Measurements from ENCODE around the gene ILF3.
A peak's percentile ranks its signal among the peaks of the same experiment; 100 is the strongest.

Gene ILF3

DNA sequence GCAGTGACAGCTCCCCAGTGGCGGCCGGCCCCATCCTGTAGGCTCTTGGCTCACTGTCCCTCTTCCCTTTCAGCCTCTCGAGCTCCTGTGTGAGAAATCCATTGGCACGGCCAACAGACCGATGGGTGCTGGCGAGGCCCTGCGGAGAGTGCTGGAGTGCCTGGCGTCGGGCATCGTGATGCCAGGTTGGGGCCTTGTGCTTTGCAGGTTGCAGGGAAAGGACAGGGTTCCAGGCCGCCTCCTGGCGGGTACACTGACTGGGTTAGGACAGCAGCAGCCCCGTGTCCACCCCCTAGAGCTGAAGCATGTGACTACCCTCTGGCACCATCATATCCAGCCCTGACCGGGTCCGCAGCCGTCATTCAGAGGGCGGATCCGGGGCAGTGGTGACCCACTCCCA is 25.6 kb downstream of the ILF3 start:
- no peak for DNase-seq

GRCh38 chr19:10680545-10681135 is 26.5 kb downstream of the ILF3 start:
- no peak for DNase-seq

GRCh38 chr19:10681658-10682057 is 27.5 kb downstream of the ILF3 start:
- no peak for DNase-seq

DNA sequence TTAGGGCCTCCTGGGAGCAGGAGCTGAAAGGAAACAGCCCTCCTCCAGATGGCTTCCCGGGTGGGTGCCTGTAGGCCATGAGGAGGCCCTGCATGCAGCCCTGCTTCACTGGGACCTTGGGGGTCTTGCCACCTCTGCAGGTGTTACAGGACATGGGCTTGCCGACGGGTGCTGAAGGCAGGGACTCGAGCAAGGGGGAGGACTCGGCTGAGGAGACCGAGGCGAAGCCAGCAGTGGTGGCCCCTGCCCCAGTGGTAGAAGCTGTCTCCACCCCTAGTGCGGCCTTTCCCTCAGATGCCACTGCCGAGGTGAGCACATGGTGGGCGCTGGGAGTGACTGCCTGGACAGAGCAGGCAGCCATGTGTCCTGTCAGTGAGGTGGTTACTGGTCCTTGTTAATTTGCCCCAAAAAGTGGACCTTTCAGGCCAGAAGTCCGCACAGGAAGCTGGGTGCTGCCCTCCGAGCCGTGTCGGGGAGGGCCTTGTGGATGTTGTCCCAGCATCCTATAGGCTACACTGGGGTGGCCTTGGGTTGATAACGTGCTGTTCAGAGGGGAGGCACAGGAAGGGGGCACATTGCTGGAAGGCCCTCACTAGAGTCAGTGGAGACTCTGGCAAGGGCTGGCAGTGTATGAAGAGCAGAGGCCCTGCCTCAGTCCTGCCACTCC is 28.4 kb downstream of the ILF3 start:
- no peak for DNase-seq

- no peak for DNase-seq
Observed at GRCh38 chr19:10683064-10683426, 28.9 kb downstream of the ILF3 start.

DNA sequence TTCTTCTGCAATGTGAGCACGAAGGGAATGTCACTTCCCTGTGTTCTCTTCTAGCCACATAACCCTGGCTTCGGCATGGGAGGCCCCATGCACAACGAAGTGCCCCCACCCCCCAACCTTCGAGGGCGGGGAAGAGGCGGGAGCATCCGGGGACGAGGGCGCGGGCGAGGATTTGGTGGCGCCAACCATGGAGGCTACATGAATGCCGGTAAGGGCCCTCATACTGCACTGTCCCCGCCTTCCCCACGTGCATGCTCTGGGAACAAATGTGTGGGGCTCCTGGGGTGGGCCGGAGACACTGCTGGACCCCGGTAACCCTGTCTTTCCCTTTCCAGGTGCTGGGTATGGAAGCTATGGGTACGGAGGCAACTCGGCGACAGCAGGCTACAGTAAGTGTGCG is 29.4 kb downstream of the ILF3 start:
- no peak for DNase-seq

- no peak for DNase-seq
Observed at GRCh38 chr19:10685210-10685609, 31.1 kb downstream of the ILF3 start.

DNA sequence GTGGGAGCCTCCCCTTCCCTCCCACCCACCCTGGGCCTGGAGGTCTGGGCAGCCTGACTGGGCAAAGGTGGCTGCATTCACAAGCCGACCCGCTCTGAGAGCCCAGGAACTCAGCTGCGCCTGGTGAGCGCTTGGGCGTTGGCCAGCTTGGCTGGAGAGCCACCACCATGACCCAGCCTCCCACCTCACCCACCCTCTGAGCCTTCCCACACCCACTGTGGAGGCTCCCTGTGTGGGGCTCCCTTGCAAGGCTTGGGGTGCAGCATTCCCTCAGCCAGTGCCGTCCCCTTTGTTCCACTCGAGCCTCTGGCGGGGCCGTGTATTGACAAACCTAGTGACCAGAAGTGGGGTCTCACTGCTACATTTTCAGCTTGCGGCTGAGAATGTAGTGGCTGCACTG is 32.0 kb downstream of the ILF3 start:
- DNase-seq: no peak

GRCh38 chr19:10686661-10687517 is 32.7 kb downstream of the ILF3 start:
- no peak for DNase-seq

GRCh38 chr19:10687518-10688288 is 33.6 kb downstream of the ILF3 start:
- no peak for DNase-seq

- DNase-seq: no peak
Observed at GRCh38 chr19:10688545-10689280, 34.6 kb downstream of the ILF3 start.

- peak; percentile 42 for DNase-seq
Observed at GRCh38 chr19:10690341-10690781, 36.2 kb downstream of the ILF3 start.

GRCh38 chr19:10691178-10691881 is 37.2 kb downstream of the ILF3 start:
- no peak for DNase-seq

- no peak for DNase-seq
Observed at GRCh38 chr19:10691883-10692282, 37.7 kb downstream of the ILF3 start.

- DNase-seq: no peak
Observed at GRCh38 chr19:10692673-10693264, 38.6 kb downstream of the ILF3 start.

- DNase-seq: no peak
Observed at GRCh38 chr19:10694706-10695307, 40.7 kb downstream of the ILF3 start.

DNA sequence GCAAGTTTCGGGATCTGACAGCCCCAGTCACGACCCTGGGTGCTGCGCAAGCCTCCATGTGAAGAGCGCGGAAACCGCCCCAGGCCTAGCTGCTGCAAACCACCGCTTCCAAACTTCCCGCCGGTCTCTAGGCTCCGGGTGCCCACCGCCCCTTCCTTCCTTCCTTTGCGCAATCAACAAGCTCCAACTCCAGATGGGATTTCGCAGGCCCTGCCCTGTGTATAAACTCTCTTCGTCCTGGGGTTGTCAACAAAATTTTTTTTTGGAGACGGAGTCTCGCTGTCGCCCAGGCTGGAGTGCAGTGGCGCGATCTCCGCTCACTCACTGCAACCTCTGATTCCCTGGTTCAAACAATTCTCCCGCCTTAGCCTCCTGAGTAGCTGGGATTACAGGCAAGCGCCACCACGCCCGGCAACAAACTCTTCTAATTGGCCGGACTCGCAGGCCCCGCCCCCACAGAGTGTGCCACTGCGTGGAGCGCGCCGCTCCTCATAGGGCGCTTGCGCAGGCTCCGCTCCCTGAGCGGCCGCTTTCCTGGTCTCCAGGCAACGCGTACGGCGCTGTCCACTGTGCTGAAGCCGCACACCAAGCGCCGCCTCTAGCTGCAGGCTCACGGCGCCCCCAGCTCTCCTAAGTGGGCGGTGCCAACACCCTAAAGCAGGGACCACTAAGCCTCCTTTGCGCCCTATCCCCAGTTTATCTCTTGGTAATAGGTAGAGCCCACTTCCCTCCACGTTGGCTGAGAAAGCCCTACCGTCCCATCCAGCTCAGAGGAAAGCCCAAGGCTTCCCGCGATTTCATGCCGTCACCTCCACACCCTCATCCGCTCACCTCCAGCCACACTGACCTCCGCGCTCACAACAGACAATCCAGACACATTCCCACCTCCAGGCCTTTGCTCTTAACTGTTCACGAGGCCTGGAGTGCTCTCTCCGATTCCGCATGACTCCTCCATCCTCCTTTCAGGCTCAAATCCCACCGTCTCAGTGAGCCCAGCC is 41.6 kb downstream of the ILF3 start:
- DNase-seq: peak; percentile 93

DNA sequence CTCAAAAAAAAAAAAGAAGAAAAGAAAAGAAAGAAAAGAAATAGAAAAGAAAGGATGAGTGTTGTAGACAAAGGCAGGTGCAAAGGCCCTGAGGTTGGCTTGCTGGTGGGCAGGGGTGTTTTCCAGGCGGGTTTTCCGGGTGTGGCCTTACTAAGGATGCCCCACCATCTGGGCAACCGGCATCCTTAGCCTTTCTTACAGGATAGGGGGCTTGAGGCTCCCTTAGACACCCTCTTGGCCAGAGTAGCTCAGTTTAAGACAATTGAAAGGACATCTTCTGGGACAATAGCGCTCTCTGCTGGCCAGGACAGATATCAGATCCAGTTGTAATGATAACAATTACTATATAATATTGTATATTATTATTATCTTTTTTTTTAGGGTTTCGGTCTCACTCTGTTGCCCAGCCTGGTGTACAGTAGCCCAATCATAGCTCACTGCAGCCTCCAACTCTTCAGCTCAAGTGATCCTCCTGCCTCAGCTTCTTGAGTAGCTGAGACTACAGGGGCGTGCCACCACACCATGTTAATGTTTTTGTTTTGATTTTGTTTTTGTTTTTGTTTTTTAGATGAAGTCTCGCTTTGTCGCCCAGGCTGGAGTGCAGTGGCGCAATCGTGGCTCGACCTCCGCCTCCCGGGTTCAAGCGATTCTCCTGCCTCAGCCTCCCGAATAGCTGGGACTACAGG is 45.6 kb downstream of the ILF3 start:
- DNase-seq: peak; percentile 53

GRCh38 chr19:10701955-10702525 is 47.9 kb downstream of the ILF3 start:
- peak; percentile 19 for DNase-seq

Measured in fibroblast of skin of right biceps (primary cell).